HG02852 (cell line): ENCODE data around the gene TRIM59.
"Not testable (repeated sequence)": the region's sequence is repeated elsewhere in the genome, so short reads cannot be mapped to it uniquely, and the experiment has no call there.

ENCODE experiments used
- ATAC-seq: cut with Tn5 transposase; IDR thresholded peaks from one replicate; pipeline ENCODE4 v1.9.1; 2021; ENCODE audit warnings: mild to moderate bottlenecking, moderate library complexity; ENCODE audit not compliant: unreplicated experiment

TRIM59 gene

GRCh38 chr3:160458151-160458550 is 8.6 kb upstream of the TRIM59 start:
- no peak for ATAC-seq

DNA sequence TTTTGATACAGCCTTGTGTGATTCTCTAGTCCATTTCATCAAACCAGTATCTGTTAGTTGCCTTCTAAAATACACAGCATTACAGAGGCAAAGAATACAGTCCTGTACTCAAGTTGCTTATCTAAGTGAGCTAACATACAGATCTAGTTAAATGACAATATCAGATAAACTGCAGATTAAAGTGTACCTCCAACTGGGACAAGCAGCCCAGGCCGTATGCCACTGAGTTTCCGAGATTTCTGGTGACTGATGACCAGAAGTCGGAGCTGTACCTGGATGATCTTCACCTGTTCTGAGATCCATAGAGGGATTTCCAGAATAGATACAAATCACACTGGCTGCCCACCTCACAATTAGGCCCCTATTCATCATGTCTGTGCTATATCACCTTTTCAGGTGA is 6.3 kb upstream of the TRIM59 start:
- no peak for ATAC-seq

DNA sequence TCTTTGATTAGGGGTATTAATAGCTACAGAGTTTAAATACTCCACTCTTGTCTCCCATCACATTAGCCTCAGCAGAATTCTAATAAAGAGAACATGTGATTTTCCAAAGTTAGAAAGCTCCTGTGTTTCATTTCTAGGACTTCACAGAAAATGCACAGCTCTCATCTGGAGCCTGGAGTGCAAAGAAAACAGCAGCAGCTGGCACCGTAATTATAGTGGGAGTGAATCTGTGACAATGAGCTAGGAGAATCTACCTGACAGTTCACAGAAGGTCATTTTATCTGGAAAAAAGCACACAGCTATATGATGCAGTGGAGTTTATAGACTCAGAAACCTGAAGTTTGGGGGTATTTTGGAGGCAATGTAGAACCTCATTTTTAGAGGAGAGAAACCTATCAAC is 5.4 kb upstream of the TRIM59 start:
- no peak for ATAC-seq

GRCh38 chr3:160452251-160452650 is 2.7 kb upstream of the TRIM59 start:
- not testable (repeated sequence) for ATAC-seq

GRCh38 chr3:160451602-160452001 is 2.0 kb upstream of the TRIM59 start:
- ATAC-seq, result no peak

DNA sequence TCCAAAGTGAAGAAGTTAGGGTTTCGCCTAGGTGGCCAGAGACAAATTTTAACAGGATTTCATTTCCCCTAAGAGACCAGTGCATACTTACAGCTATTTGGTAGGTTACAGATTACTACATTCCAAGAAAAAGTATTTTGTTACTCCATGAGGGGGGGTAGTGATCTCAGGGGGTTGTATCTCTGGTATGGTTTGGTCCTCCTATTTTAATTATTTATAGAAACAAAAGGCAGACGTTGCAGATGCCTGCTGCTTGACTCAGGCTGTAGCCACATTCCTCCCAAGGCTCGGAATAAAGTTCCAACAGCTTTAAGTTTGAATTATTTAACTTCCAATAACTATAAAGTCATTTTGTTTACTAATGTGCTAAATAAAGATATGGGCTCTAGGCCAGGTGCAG is 1.3 kb upstream of the TRIM59 start:
- no peak for ATAC-seq

GRCh38 chr3:160448845-160449635 is 546 bp downstream of the TRIM59 start:
- ATAC-seq, result peak; percentile 47

DNA sequence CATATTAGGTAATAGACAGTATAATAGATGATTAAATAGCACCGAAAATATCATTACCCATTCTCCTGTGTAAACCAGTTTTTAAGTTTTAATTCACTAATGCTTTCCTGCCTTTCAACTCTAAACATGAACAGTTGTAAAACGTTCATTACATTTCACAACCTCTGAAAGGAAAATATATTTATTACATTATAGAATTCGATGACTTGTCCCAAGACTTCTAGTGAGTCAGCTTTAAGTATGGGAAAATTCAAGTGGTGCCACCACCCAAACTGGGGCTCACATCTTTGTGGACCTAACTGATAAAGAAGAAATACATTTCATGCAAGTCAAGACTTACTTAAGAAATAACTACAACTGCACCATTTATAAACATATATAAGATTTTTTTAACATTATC is 2.0 kb downstream of the TRIM59 start:
- no peak for ATAC-seq

DNA sequence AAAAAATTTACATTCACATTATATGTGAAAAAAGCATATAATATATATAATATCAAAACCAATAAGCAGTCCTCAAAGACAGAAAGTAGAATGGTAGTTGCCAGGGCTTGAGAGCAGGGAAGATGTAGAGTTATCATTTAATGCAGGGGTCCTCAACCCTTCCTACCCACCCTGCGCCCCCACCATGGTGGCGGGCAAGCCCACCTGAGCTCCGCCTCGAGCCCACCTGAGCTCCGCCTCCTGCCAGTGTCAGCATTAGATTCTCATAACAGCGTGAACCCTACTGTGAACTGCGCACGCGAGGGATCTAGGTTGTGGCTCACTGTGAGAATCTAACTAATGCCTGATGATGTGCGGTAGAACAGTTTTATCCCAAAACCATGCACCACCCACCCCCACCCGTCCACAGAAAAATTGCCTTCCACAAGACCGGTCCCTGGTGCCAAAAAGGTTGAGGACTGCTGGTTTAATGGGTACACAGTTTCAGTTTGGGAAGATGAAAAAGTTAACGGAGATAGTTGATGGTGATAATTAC is 3.0 kb downstream of the TRIM59 start:
- no peak for ATAC-seq

GRCh38 chr3:160445854-160446253 is 3.7 kb downstream of the TRIM59 start:
- no peak for ATAC-seq

DNA sequence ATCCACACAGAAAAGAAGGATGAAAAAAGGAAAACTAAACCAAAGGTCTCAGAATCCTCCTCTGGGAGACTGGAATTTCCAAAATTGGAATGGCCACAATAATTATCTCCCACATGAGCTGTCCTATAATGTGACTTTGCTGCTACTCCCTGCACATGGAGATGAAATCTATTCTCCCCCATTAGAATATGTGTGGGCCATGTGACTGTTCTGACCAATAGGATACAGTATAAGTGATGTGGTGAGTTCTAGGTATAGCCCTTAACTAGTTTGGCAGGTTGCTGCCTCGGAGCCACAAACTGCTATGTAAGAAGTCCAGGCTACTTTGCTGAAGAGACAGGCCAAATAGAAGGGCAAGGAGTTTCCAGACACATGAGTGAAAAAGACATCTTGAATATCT is 5.2 kb downstream of the TRIM59 start:
- ATAC-seq, result no peak

GRCh38 chr3:160440687-160441086 is 8.9 kb downstream of the TRIM59 start:
- no peak for ATAC-seq

DNA sequence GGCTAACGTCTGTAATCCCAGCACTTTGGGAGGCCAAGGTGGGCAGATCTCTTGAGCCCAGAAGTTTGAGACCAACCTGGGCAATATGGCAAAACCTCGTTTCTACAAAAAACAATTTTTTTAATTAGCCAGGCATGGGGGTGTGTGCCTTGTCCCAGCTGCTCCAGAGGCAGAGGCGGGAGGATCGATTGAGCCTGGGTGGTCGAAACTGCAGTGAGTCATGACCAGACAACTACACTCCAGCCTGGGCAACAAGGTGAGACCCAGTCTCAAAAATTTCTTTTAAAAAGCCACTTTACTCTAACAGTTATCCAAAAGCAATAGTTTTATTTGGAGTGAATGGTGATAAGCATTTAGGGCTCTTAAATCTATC is 12.5 kb downstream of the TRIM59 start:
- ATAC-seq, result no peak

DNA sequence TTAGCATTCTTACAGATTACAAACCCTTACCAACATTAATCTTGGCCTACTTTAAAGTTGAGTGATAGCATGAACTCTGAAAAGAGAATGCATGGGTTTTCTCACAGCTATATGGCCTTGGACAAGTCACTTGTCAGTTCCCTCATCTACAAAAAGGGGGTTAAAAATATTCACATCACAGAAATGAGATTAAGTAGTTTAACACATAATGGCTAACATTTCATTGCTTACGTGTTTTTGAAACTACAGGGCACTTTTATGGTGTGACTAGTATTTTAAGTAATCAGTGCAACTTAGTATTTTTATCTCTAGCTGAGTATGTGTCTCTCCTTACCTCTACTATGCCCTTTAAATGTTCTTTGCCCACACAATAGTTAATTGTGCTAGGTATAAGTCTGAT is 13.8 kb downstream of the TRIM59 start:
- no peak for ATAC-seq

DNA sequence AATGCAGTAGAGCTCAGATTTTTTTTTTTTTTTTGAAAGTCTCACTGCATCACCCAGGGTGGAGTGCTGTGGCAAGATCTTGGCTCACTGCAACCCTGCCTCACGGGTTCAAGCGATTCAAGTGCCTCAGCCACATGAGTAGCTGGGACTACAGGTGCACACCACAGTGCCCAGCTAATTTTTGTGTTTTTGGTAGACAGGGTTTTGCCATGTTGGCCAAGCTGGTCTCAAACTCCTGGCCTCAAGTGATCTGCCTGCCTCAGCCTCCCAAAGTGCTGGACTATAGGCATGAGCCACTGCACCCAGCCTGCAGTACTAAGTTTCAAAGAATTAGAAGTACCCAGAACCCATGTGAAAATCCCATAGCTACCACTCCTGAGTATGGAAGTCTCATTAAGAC is 14.5 kb downstream of the TRIM59 start:
- no peak for ATAC-seq

- no peak for ATAC-seq
Measured at GRCh38 chr3:160434071-160434470, 15.5 kb downstream of the TRIM59 start.

GRCh38 chr3:160427832-160428424 is 21.7 kb downstream of the TRIM59 start:
- ATAC-seq, result no peak

DNA sequence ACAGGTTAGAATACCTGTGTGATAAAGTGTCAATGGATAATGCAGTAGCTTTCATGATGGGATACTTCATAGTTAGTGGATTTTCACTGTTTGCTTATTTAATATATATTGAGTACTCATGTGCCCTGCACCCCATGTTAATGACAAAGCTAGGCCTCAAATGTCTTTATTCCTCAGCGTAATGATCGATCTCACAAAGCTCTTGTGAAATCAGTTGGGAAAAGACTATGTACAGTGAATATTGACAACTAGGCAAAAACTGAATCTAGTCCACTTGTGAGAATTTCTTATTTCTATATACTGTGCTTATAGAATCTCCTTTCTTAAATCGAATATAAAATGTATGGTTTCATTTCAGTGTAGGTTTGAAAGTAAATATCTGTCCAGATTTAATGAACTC is 32.3 kb downstream of the TRIM59 start:
- ATAC-seq, result no peak

- peak; percentile 87 for ATAC-seq
Measured at GRCh38 chr3:160413613-160414248, 35.9 kb downstream of the TRIM59 start.

DNA sequence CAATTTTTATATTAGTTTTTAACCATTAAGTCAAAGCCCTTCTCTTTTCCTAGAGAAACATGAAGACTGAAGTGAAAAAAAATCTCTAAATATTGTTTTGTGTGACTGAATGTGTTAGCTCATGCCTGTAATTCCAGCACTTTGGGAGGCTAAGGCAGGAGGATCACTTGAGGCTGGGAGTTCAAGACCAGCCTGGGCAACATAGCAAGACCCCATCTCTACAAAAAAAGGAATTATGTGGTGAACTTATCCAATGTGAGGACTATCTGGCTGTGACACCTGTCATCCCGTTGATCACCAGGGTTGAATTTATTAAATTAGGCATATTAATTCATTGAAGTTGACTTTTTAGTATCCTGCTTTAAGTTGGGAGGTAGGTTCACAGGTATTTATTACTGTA is 37.1 kb downstream of the TRIM59 start:
- ATAC-seq, result no peak

DNA sequence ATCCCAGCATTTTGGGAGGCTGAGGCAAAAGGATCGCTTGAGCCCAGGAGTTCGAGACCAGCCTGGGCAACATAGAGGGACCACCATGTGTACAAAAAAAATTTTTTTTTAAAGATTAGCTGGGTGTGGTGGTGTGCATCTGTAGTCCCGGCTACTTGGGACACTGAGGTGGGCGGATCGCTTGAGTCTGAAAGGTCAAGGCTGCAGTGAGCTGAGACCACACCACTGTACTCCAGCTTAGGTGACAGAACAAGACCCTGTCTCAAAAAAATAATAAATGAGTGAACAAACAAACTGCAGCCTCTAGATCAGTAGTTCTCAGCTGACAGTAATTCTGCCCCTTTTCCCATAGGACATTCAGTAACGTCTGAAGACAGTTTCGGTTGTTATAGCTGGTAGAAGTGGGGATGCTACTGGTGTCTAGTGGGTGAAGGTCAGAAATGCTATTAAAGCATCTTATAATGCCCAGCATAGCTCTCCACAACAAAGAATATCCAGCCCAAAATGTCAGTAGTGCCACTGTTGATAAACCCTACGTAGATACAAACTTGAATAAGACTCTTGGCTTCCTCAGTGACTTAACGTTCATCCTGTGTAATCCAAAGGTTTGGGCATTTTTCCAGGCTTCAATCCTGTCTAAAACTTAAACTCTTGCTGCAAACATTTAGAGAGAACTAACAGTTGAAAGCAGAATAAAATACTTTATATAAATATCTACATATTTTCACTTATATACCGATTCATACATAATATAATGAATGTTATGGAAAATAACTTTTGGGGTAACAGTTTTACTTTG is 39.6 kb downstream of the TRIM59 start:
- no peak for ATAC-seq
